ENCODE results near the gene KPNA2.

- TF ChIP-seq, protein P1, sequence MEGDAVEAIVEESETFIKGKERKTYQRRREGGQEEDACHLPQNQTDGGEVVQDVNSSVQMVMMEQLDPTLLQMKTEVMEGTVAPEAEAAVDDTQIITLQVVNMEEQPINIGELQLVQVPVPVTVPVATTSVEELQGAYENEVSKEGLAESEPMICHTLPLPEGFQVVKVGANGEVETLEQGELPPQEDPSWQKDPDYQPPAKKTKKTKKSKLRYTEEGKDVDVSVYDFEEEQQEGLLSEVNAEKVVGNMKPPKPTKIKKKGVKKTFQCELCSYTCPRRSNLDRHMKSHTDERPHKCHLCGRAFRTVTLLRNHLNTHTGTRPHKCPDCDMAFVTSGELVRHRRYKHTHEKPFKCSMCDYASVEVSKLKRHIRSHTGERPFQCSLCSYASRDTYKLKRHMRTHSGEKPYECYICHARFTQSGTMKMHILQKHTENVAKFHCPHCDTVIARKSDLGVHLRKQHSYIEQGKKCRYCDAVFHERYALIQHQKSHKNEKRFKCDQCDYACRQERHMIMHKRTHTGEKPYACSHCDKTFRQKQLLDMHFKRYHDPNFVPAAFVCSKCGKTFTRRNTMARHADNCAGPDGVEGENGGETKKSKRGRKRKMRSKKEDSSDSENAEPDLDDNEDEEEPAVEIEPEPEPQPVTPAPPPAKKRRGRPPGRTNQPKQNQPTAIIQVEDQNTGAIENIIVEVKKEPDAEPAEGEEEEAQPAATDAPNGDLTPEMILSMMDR (IDR thresholded peaks at IDR 0.05) = no peak
- TF ChIP-seq POLR2A (IDR thresholded peaks at IDR 0.05) = no peak
Observed at GRCh38 chr17:68074279-68074678, 38.7 kb downstream of the KPNA2 start.

Data from adrenal gland (tissue), 5 donors.